HCT116 (cell line): ENCODE measurements around the gene ULBP2. TPM values are rescaled to one million over a fixed set of nuclear protein-coding genes. Genes with fewer than 3 reads are reported as not detected.

Source experiments
- ATAC-seq: fragments of 200-7000 bp; cut with Tn5 transposase; 2 replicates; pipeline ENCODE4 v1.9.1; 2020; ENCODE audit warnings: mild to moderate bottlenecking, moderate library complexity
- BruUV-seq: library from RNA; stranded (reverse); fragments of 400-500 nt; replicated peaks from 2 replicates; lab custom pipeline; 2021; lab: Mats Ljungman, UMichigan
- CTCF ChIA-PET: fragments of 300-600 bp; sonication (Branson Sonifier 250); formaldehyde crosslinking; loops from one replicate; lab custom pipeline; 2021; ENCODE audit warnings: antibody characterized with exemption; lab: Charles Lee
- POLR2A ChIA-PET: fragments of 300-600, 350-600 bp; sonication (Branson Sonifier 250); formaldehyde crosslinking; loops from one replicate; lab custom pipeline; 2021; ENCODE audit warnings: antibody characterized with exemption; lab: Charles Lee
- RAD21 ChIA-PET, 2 experiments: fragments of 300-600 bp; sonication (Branson Sonifier 250); formaldehyde crosslinking; loops; one replicate each; lab custom pipeline; 2023; ENCODE audit warnings: low total read pairs in 2 of 2; ENCODE audit not compliant: uncharacterized antibody in 2 of 2, unreplicated experiment in 2 of 2, low non-redundant PET in 1 of 2; lab: Charles Lee
- DNase-seq: peaks from one replicate; pipeline ENCODE4 v3.0.0-alpha.2; 2010; ENCODE audit warnings: low read depth, low spot score
- H2AFZ ChIP-seq: fragments of 200-600 bp; shearing (Covaris generic), sonication (generic); 2 replicates; pipeline ENCODE4 v1.6.1; 2017; ENCODE audit warnings: low read depth, mixed run types, mixed read lengths, antibody characterized with exemption, low read length; ENCODE audit not compliant: poor library complexity, severe bottlenecking
- H3K27ac ChIP-seq: 2 replicates; pipeline ENCODE4 v1.5.1; 2012; ENCODE audit warnings: low read depth, low read length
- H3K27me3 ChIP-seq: fragments of 200-600 bp; sonication (generic); 2 replicates; pipeline ENCODE4 v1.6.1; 2016; ENCODE audit warnings: mixed run types, low read length, mixed read lengths; ENCODE audit not compliant: insufficient read depth
- H3K36me3 ChIP-seq, 2 experiments: fragments of 200-500 bp in 1 of 2; fragments of 200-600 bp in 1 of 2; sonication (Bioruptor generic) in 1 of 2; sonication (generic) in 1 of 2; 2 replicates each; pipeline versions ENCODE4 v1.5.1 to v1.6.1; 2014 to 2016; ENCODE audit warnings: low read length in 2 of 2, inconsistent platforms in 1 of 2, mixed read lengths in 1 of 2, mixed run types in 1 of 2; ENCODE audit not compliant: insufficient read depth in 2 of 2, control insufficient read depth in 1 of 2
- H3K4me1 ChIP-seq, 2 experiments: fragments of 200-600 bp in 1 of 2; sonication (generic) in 1 of 2; 2 replicates each; pipeline versions ENCODE4 v1.5.1 to v1.6.1; 2012 to 2017; ENCODE audit warnings: low read length in 2 of 2, inconsistent platforms in 1 of 2, mild to moderate bottlenecking in 1 of 2, mixed read lengths in 1 of 2, mixed run types in 1 of 2, moderate library complexity in 1 of 2; ENCODE audit not compliant: insufficient read depth in 2 of 2, control insufficient read depth in 1 of 2
- H3K4me2 ChIP-seq: fragments of 200-600 bp; sonication (generic); 2 replicates; pipeline ENCODE4 v1.6.1; 2017; ENCODE audit warnings: mixed run types, low read length, mixed read lengths
- H3K4me3 ChIP-seq, 2 experiments: fragments of 200-600 bp in 1 of 2; sonication (generic) in 1 of 2; replicated peaks in 1 of 2; 2 replicates each; pipeline ENCODE4 v1.5.1; 2011 to 2016; ENCODE audit warnings: low read length in 2 of 2, control low read depth in 1 of 2, low read depth in 1 of 2, mild to moderate bottlenecking in 1 of 2, mixed read lengths in 1 of 2, mixed run types in 1 of 2
- H3K79me2 ChIP-seq: fragments of 200-600 bp; sonication (generic); 2 replicates; pipeline ENCODE4 v1.6.1; 2017; ENCODE audit warnings: mild to moderate bottlenecking, mixed run types, low read length, moderate library complexity, mixed read lengths; ENCODE audit not compliant: insufficient read depth
- H3K9ac ChIP-seq: fragments of 200-600 bp; sonication (generic); 2 replicates; pipeline ENCODE4 v1.6.1; 2016; ENCODE audit warnings: low read length, mixed read lengths
- H3K9me2 ChIP-seq: fragments of 200-600 bp; sonication (generic), shearing (Covaris generic); 2 replicates; pipeline ENCODE4 v1.6.1; 2017; ENCODE audit warnings: mixed run types, mild to moderate bottlenecking, moderate library complexity; ENCODE audit not compliant: insufficient read depth
- H3K9me3 ChIP-seq, 2 experiments: fragments of 200-500 bp in 1 of 2; fragments of 200-600 bp in 1 of 2; sonication (Bioruptor generic) in 1 of 2; sonication (generic) in 1 of 2; 2 replicates each; pipeline ENCODE4 v1.6.1; 2014 to 2017; ENCODE audit warnings: low read length in 2 of 2, mixed read lengths in 2 of 2, inconsistent platforms in 1 of 2, low read depth in 1 of 2, mild to moderate bottlenecking in 1 of 2, mixed run types in 1 of 2, moderate library complexity in 1 of 2; ENCODE audit not compliant: control insufficient read depth in 1 of 2, insufficient read depth in 1 of 2
- H4K20me1 ChIP-seq: fragments of 200-600 bp; sonication (generic), shearing (Covaris generic); 2 replicates; pipeline ENCODE4 v1.6.1; 2017; ENCODE audit warnings: mixed run types, mild to moderate bottlenecking, moderate library complexity; ENCODE audit not compliant: insufficient read depth
- CEBPB ChIP-seq: IDR thresholded peaks from 2 replicates; pipeline ENCODE4 v1.6.1; 2012; ENCODE audit warnings: low read depth
- EGR1 ChIP-seq: IDR thresholded peaks from 2 replicates; pipeline ENCODE4 v1.6.1; 2012; ENCODE audit warnings: low read depth
- ELF1 ChIP-seq: IDR thresholded peaks from 2 replicates; pipeline ENCODE4 v1.6.1; 2012; ENCODE audit warnings: low read depth, borderline replicate concordance
- EZH2 ChIP-seq: fragments of 200-600 bp; sonication (generic); IDR thresholded peaks from 2 replicates; pipeline ENCODE4 v1.6.1; 2017; ENCODE audit warnings: antibody characterized with exemption, mixed run types
- EZH2phosphoT487 ChIP-seq: fragments of 200-600 bp; IDR thresholded peaks from 2 replicates; pipeline ENCODE4 v1.6.1; 2018; ENCODE audit warnings: antibody characterized with exemption, borderline replicate concordance
- FOSL1 ChIP-seq: IDR thresholded peaks from 2 replicates; pipeline ENCODE4 v1.6.1; 2012; ENCODE audit warnings: low read depth
- JUND ChIP-seq: IDR thresholded peaks from 2 replicates; pipeline ENCODE4 v1.6.1; 2012
- POLR2A ChIP-seq: IDR thresholded peaks from 2 replicates; pipeline ENCODE4 v1.7.0; 2011; ENCODE audit warnings: borderline replicate concordance; ENCODE audit not compliant: insufficient read depth, insufficient read length; ENCODE audit errors: extremely low read depth
- POLR2AphosphoS5 ChIP-seq: IDR thresholded peaks from 2 replicates; pipeline ENCODE4 v1.6.1; 2011; ENCODE audit warnings: mild to moderate bottlenecking, low read depth, low read length, moderate library complexity
- SIN3A ChIP-seq: IDR thresholded peaks from 2 replicates; pipeline ENCODE4 v1.6.1; 2012; ENCODE audit warnings: low read depth
- SP1 ChIP-seq: IDR thresholded peaks from 2 replicates; pipeline ENCODE4 v1.6.1; 2012; ENCODE audit warnings: low read depth
- SRF ChIP-seq: IDR thresholded peaks from 2 replicates; pipeline ENCODE4 v1.6.1; 2012; ENCODE audit warnings: low read depth
- TCF7L2 ChIP-seq: IDR thresholded peaks from 2 replicates; pipeline ENCODE4 v1.7.0; 2011; ENCODE audit warnings: borderline replicate concordance, inconsistent platforms; ENCODE audit not compliant: insufficient read depth, insufficient read length; ENCODE audit errors: extremely low read depth
- YY1 ChIP-seq: IDR thresholded peaks from 2 replicates; pipeline ENCODE4 v1.6.1; 2011; ENCODE audit warnings: low read length, low read depth, moderate library complexity, mild to moderate bottlenecking; ENCODE audit not compliant: insufficient replicate concordance; ENCODE audit errors: extremely low read depth
- ZFX ChIP-seq: fragments of 450-650 bp; IDR thresholded peaks from 2 replicates; pipeline ENCODE4 v1.6.1; 2017
- intact Hi-C: fragments of 100-400 bp; cut with micrococcal nuclease; formaldehyde crosslinking; loops from 2 replicates; pipeline ENCODE4 v1.10.0; 2022
- total RNA-seq: library from RNA; stranded (reverse); gene quantifications from one replicate; pipeline ENCODE4 v1.2.1, GENCODE V29; 2021; ENCODE audit not compliant: unreplicated experiment
- TF ChIP-seq, protein P1 (sequence below): IDR thresholded peaks from 2 replicates; pipeline ENCODE4 v1.6.1; 2011; ENCODE audit warnings: mild to moderate bottlenecking, low read length, moderate library complexity; ENCODE audit not compliant: insufficient replicate concordance; ENCODE audit errors: extremely low read depth
- TF ChIP-seq, protein P2 (sequence below): IDR thresholded peaks from 2 replicates; pipeline ENCODE4 v1.6.1; 2012; ENCODE audit warnings: low read depth
- TF ChIP-seq, protein P3 (sequence below), 3 experiments: fragments of 200-600 bp in 1 of 3; sonication (generic) in 1 of 3; IDR thresholded peaks in 2 of 3; conservative IDR thresholded peaks in 1 of 3; 2 replicates each; pipeline ENCODE4 v1.5.1; 2012 to 2017; ENCODE audit warnings: low read depth in 2 of 3, low read length in 2 of 3, antibody characterized with exemption in 1 of 3, borderline replicate concordance in 1 of 3, control low read depth in 1 of 3, mild to moderate bottlenecking in 1 of 3, mixed read lengths in 1 of 3, mixed run types in 1 of 3, moderate library complexity in 1 of 3; ENCODE audit not compliant: insufficient read depth in 1 of 3
- TF ChIP-seq, protein P4 (sequence below): IDR thresholded peaks from 2 replicates; pipeline ENCODE4 v1.6.1; 2012
- TF ChIP-seq, protein P5 (sequence below): IDR thresholded peaks from 2 replicates; pipeline ENCODE4 v1.6.1; 2012

Gene ULBP2
- total RNA-seq, 1 experiment from 2014 or later: 10.2 TPM

DNA sequence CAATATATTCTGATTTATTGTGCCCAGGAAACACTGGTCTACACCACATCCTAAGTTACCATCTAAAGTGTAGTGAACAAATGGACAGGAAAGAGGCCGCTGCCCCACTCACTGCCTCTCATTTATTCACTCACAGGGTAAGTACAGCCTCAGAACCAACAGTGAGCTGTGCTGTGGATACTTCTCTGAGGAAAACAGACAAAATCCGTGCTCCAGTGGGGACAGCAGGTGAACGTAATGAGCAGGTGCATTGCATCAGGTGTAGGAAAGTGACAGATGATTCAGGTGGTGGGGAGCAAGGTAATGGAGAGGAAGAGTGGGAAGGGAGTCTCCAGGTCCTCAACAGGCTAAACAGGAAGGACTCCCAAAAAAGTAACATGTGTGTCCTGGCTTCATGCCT, 8.4 kb upstream of the ULBP2 start:
- H3K27ac ChIP-seq: no peak overlapping the region
- ChIA-PET CTCF (interaction anchor here (0.7 kb wide), 1 partner anchor 882 kb away, joined by 3 read pairs; no protein-coding TSS in a partner anchor), POLR2A (no interaction called here), RAD21 (no interaction called here)
- H3K4me1 ChIP-seq: peaks cover 0 to 3% of the 10 kb centered on the region in 2 experiments; a peak in 1 of 4 replicates
- no peaks in the 10 kb centered on the region for H3K9me2 ChIP-seq
- H3K27me3 ChIP-seq: 0 out of 2 replicates have a peak, but pooled peaks cover 4% of the 10 kb centered on the region
- intact Hi-C loops: loop anchor here (5.0 kb wide), 1 partner anchor 404 kb away; no protein-coding TSS in a partner anchor
- DNase-seq (no peak), ATAC-seq (no peak)
- no peak for TF ChIP-seq CEBPB
- no peak for TF ChIP-seq EGR1
- TF ChIP-seq, protein P1, sequence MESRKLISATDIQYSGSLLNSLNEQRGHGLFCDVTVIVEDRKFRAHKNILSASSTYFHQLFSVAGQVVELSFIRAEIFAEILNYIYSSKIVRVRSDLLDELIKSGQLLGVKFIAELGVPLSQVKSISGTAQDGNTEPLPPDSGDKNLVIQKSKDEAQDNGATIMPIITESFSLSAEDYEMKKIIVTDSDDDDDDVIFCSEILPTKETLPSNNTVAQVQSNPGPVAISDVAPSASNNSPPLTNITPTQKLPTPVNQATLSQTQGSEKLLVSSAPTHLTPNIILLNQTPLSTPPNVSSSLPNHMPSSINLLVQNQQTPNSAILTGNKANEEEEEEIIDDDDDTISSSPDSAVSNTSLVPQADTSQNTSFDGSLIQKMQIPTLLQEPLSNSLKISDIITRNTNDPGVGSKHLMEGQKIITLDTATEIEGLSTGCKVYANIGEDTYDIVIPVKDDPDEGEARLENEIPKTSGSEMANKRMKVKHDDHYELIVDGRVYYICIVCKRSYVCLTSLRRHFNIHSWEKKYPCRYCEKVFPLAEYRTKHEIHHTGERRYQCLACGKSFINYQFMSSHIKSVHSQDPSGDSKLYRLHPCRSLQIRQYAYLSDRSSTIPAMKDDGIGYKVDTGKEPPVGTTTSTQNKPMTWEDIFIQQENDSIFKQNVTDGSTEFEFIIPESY: no peak
- no peak for TF ChIP-seq ZFX
- TF ChIP-seq, protein P2, sequence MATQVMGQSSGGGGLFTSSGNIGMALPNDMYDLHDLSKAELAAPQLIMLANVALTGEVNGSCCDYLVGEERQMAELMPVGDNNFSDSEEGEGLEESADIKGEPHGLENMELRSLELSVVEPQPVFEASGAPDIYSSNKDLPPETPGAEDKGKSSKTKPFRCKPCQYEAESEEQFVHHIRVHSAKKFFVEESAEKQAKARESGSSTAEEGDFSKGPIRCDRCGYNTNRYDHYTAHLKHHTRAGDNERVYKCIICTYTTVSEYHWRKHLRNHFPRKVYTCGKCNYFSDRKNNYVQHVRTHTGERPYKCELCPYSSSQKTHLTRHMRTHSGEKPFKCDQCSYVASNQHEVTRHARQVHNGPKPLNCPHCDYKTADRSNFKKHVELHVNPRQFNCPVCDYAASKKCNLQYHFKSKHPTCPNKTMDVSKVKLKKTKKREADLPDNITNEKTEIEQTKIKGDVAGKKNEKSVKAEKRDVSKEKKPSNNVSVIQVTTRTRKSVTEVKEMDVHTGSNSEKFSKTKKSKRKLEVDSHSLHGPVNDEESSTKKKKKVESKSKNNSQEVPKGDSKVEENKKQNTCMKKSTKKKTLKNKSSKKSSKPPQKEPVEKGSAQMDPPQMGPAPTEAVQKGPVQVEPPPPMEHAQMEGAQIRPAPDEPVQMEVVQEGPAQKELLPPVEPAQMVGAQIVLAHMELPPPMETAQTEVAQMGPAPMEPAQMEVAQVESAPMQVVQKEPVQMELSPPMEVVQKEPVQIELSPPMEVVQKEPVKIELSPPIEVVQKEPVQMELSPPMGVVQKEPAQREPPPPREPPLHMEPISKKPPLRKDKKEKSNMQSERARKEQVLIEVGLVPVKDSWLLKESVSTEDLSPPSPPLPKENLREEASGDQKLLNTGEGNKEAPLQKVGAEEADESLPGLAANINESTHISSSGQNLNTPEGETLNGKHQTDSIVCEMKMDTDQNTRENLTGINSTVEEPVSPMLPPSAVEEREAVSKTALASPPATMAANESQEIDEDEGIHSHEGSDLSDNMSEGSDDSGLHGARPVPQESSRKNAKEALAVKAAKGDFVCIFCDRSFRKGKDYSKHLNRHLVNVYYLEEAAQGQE: no peak
- TF ChIP-seq, protein P3, sequence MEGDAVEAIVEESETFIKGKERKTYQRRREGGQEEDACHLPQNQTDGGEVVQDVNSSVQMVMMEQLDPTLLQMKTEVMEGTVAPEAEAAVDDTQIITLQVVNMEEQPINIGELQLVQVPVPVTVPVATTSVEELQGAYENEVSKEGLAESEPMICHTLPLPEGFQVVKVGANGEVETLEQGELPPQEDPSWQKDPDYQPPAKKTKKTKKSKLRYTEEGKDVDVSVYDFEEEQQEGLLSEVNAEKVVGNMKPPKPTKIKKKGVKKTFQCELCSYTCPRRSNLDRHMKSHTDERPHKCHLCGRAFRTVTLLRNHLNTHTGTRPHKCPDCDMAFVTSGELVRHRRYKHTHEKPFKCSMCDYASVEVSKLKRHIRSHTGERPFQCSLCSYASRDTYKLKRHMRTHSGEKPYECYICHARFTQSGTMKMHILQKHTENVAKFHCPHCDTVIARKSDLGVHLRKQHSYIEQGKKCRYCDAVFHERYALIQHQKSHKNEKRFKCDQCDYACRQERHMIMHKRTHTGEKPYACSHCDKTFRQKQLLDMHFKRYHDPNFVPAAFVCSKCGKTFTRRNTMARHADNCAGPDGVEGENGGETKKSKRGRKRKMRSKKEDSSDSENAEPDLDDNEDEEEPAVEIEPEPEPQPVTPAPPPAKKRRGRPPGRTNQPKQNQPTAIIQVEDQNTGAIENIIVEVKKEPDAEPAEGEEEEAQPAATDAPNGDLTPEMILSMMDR (IDR thresholded peaks at IDR 0.05 in 2 of 3, conservative IDR thresholded peaks at IDR 0.05 in 1 of 3; ENCODE audit: borderline replicate concordance in 1 of 3, insufficient read depth in 1 of 3, low read depth in 2 of 3, low read length in 2 of 3): no peak
- no peak for TF ChIP-seq TCF7L2
- TF ChIP-seq POLR2AphosphoS5: no peak
- TF ChIP-seq EZH2phosphoT487: no peak
- TF ChIP-seq SP1: no peak
- TF ChIP-seq FOSL1: no peak
- TF ChIP-seq, protein P4, sequence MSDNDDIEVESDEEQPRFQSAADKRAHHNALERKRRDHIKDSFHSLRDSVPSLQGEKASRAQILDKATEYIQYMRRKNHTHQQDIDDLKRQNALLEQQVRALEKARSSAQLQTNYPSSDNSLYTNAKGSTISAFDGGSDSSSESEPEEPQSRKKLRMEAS: no peak
- no peak for TF ChIP-seq JUND
- TF ChIP-seq ELF1: no peak
- no peak for TF ChIP-seq SRF
- no peak for TF ChIP-seq EZH2
- TF ChIP-seq, protein P5, sequence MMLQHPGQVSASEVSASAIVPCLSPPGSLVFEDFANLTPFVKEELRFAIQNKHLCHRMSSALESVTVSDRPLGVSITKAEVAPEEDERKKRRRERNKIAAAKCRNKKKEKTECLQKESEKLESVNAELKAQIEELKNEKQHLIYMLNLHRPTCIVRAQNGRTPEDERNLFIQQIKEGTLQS: no peak
- no peak for TF ChIP-seq YY1
- TF ChIP-seq POLR2A: no peak
- TF ChIP-seq SIN3A: no peak
- H2AFZ ChIP-seq: no peak overlapping the region
- no peak overlapping the region for H3K9ac ChIP-seq
- H3K9me3 ChIP-seq: no peaks in the 10 kb centered on the region
- no peak overlapping the region for H3K4me3 ChIP-seq
- no TSS peak for BruUV-seq
- H3K36me3 ChIP-seq: no peaks in the 10 kb centered on the region
- no peak overlapping the region for H3K4me2 ChIP-seq
- no peaks in the 10 kb centered on the region for H3K79me2 ChIP-seq
- H4K20me1 ChIP-seq: no peaks in the 10 kb centered on the region
